Spleen (tissue), 11 donors: ENCODE measurements around the gene ANKRD13B. TPM values are rescaled to one million over a fixed set of nuclear protein-coding genes. Genes with fewer than 3 reads are reported as not detected.

Source experiments
- DNase-seq: peaks from one replicate; pipeline ENCODE4 v3.0.0-alpha.2; 2020
- H3K27ac ChIP-seq, 8 donors: fragments of 200-600 bp; sonication (generic) in 7 of 8; 1 replicate in 4 of 8; 2 replicates in 4 of 8; pipeline versions ENCODE4 v1.5.0 to v1.8.0; 2016 to 2021; ENCODE audit warnings: inconsistent platforms in 4 of 8, mild to moderate bottlenecking in 4 of 8, moderate library complexity in 1 of 8
- H3K27me3 ChIP-seq, 7 donors: fragments of 200-600 bp; sonication (generic) in 6 of 7; replicated peaks in 1 of 7; 1 replicate in 4 of 7; 2 replicates in 3 of 7; pipeline versions ENCODE4 v1.5.0 to v1.8.0; 2016 to 2021; ENCODE audit warnings: inconsistent platforms in 3 of 7, mild to moderate bottlenecking in 1 of 7
- H3K36me3 ChIP-seq, 6 donors: fragments of 200-600 bp; sonication (generic) in 5 of 6; 1 replicate in 4 of 6; 2 replicates in 2 of 6; pipeline versions ENCODE4 v1.5.0 to v1.8.0; 2016 to 2021; ENCODE audit warnings: inconsistent platforms in 2 of 6
- H3K4me1 ChIP-seq, 6 donors: fragments of 200-600 bp; sonication (generic) in 5 of 6; 1 replicate in 3 of 6; 2 replicates in 3 of 6; pipeline versions ENCODE4 v1.5.0 to v1.8.0; 2016 to 2021; ENCODE audit warnings: inconsistent platforms in 3 of 6
- H3K4me3 ChIP-seq, 8 donors: fragments of 200-600 bp; sonication (generic) in 7 of 8; 1 replicate in 4 of 8; 2 replicates in 4 of 8; pipeline versions ENCODE4 v1.5.0 to v1.8.0; 2016 to 2021; ENCODE audit warnings: inconsistent platforms in 4 of 8, mild to moderate bottlenecking in 4 of 8, moderate library complexity in 2 of 8
- H3K9me3 ChIP-seq, 8 donors: fragments of 200-600 bp; sonication (generic) in 7 of 8; 1 replicate in 4 of 8; 2 replicates in 4 of 8; pipeline versions ENCODE4 v1.5.0 to v1.8.0; 2016 to 2021; ENCODE audit warnings: inconsistent platforms in 4 of 8
- CTCF ChIP-seq, 11 experiments: fragments of 200-600 bp in 7 of 11; fragments of 450-650 bp in 4 of 11; sonication (generic) in 4 of 11; IDR thresholded peaks in 8 of 11; conservative IDR thresholded peaks in 3 of 11; 1 replicate in 7 of 11; 2 replicates in 4 of 11; pipeline versions ENCODE4 v1.4.0 to v1.8.0; 2016 to 2021; ENCODE audit warnings: antibody characterized with exemption in 11 of 11, inconsistent platforms in 4 of 11, mild to moderate bottlenecking in 1 of 11
- POLR2A ChIP-seq, 3 donors: fragments of 450-650 bp; IDR thresholded peaks; one replicate each; pipeline ENCODE4 v1.5.1; 2017; ENCODE audit warnings: antibody characterized with exemption in 3 of 3, mild to moderate bottlenecking in 1 of 3
- POLR2AphosphoS5 ChIP-seq, 3 donors: sonication (generic); formaldehyde crosslinking; IDR thresholded peaks; one replicate each; pipeline ENCODE4 v1.5.1; 2017; ENCODE audit warnings: antibody characterized with exemption in 3 of 3
- WGBS, 5 donors: extraction: QIAGEN DNeasy Blood & Tissue Kit in 3 of 5; methylation state at CpG; one replicate each; pipeline versions ENCODE4 v1.1.5 to v1.1.7; 2013 to 2018; 5-methylcytosine and 5-hydroxymethylcytosine counted together
- intact Hi-C: fragments of 100-400 bp; cut with DNase I; formaldehyde crosslinking; loops from one replicate; pipeline ENCODE4 v1.15.0; 2023; ENCODE audit warnings: low total_unique reads
- polyA plus RNA-seq, 3 donors: library from polyadenylated mRNA; stranded (reverse); fragments of 200-250 nt; gene quantifications; one replicate each; pipeline ENCODE4 v1.2.1, GENCODE V29; 2013
- total RNA-seq, 7 donors: library from RNA; depleted of rRNA in 3 of 7; stranded (reverse); fragments of >200 nt in 3 of 7; fragmentation: NEBNext Ultra II Directional in 4 of 7; extraction: Animal tissue kit (Norgen Biotek cat#: 25700) in 4 of 7; gene quantifications; one replicate each; pipeline versions ENCODE4 v1.1.0 to v1.2.1, GENCODE V29; 2016 to 2021
- donor health status: healthy with polysubstance abuse.
- donor health status: DM: no; HTN: no; CAD: no; lungs with moderate emphysema.
- donor health status: DM: no; HTN: no; CAD: no.
- donor health status: Bipolar disorder and iron deficiency.
- donor health status: healthy.
- donor health status: DM: no; HTN: no; CAD: no.
- donor health status: DM: yes; HTN: yes; CAD: no.

Gene ANKRD13B
- total and polyA plus RNA-seq, 10 donors = 0.85 to 5.5 (median 2.5) TPM

GRCh38 chr17:29645515-29646051, 52.7 kb downstream of the ANKRD13B start:
- intact Hi-C loops = no loop called here
- Histone ChIP-seq H3K36me3 (peaks cover 0 to 100% (median 52%) of the 10 kb centered on the region in 6 donors), H3K4me3 (no peak overlapping the region), H3K9me3 (no peaks in the 10 kb centered on the region), H3K4me1 (peaks cover 6 to 55% (median 21%) of the 10 kb centered on the region in 6 donors), H3K27ac (peak overlapping the region in 5 of 8 donors; percentile 5 to 65 (median 36)), H3K27me3 (no peaks in the 10 kb centered on the region)
- no peak for TF ChIP-seq POLR2A (IDR thresholded peaks at IDR 0.05)
- no peak for TF ChIP-seq CTCF (IDR thresholded peaks at IDR 0.05 in 8 of 11, conservative IDR thresholded peaks at IDR 0.05 in 3 of 11)
- TF ChIP-seq POLR2AphosphoS5 (IDR thresholded peaks at IDR 0.05) = no peak
- 58 to 76% (median 72%) methylated on average over 5 of the region's 5 CpGs for WGBS, 5 donors
- DNase-seq = no peak

- Histone ChIP-seq H3K9me3 (no peaks in the 10 kb centered on the region), H3K27ac (no peak overlapping the region), H3K27me3 (no peaks in the 10 kb centered on the region), H3K4me3 (no peak overlapping the region), H3K4me1 (peaks cover 0 to 31% (median 3%) of the 10 kb centered on the region in 6 donors), H3K36me3 (peaks cover 0 to 100% (median 61%) of the 10 kb centered on the region in 6 donors)
- no peak for DNase-seq
- no peak for TF ChIP-seq POLR2AphosphoS5 (IDR thresholded peaks at IDR 0.05)
- TF ChIP-seq CTCF (IDR thresholded peaks at IDR 0.05 in 8 of 11, conservative IDR thresholded peaks at IDR 0.05 in 3 of 11) = no peak
- no peak for TF ChIP-seq POLR2A (IDR thresholded peaks at IDR 0.05)
- intact Hi-C loops = no loop called here
- 95 to 97% (median 96%) methylated on average over 5 of the region's 5 CpGs for WGBS, 5 donors
These were observed 55.1 kb downstream of the ANKRD13B start for GRCh38 chr17:29648005-29648404.

- H3K4me1 ChIP-seq = peaks cover 0 to 19% (median 2%) of the 10 kb centered on the region in 6 donors
- DNase-seq = no peak
- 96 to 98% (median 96%) methylated on average over 5 of the region's 5 CpGs for WGBS, 5 donors
- no peak for TF ChIP-seq POLR2AphosphoS5 (IDR thresholded peaks at IDR 0.05)
- TF ChIP-seq POLR2A (IDR thresholded peaks at IDR 0.05) = no peak
- TF ChIP-seq CTCF (IDR thresholded peaks at IDR 0.05 in 8 of 11, conservative IDR thresholded peaks at IDR 0.05 in 3 of 11) = no peak
- intact Hi-C loops = no loop called here
- no peaks in the 10 kb centered on the region for H3K9me3 ChIP-seq
- no peak overlapping the region for H3K27ac ChIP-seq
- H3K4me3 ChIP-seq = no peak overlapping the region
- H3K36me3 ChIP-seq = peaks cover 0 to 100% (median 64%) of the 10 kb centered on the region in 6 donors
- H3K27me3 ChIP-seq = no peaks in the 10 kb centered on the region
These were observed 56.4 kb downstream of the ANKRD13B start for GRCh38 chr17:29649359-29649758.

- no peaks in the 10 kb centered on the region for H3K27me3 ChIP-seq
- no peaks in the 10 kb centered on the region for H3K9me3 ChIP-seq
- TF ChIP-seq CTCF (IDR thresholded peaks at IDR 0.05 in 8 of 11, conservative IDR thresholded peaks at IDR 0.05 in 3 of 11) (no peak), POLR2AphosphoS5 (IDR thresholded peaks at IDR 0.05) (peak in 1 of 3 donors; percentile 37), POLR2A (IDR thresholded peaks at IDR 0.05) (no peak)
- no peak for DNase-seq
- no peak overlapping the region for H3K4me3 ChIP-seq
- WGBS, 5 donors = 82 to 91% (median 89%) methylated on average over 4 of the region's 4 CpGs
- intact Hi-C loops = no loop called here
- no peak overlapping the region for H3K27ac ChIP-seq
- peaks cover 0 to 10% (median 0%) of the 10 kb centered on the region in 6 donors for H3K4me1 ChIP-seq
- H3K36me3 ChIP-seq = peaks cover 0 to 100% (median 68%) of the 10 kb centered on the region in 6 donors
These were observed 57.5 kb downstream of the ANKRD13B start for GRCh38 chr17:29650396-29650795.
